ENCODE results near the gene ADGRV1.

The ADGRV1 gene

DNA sequence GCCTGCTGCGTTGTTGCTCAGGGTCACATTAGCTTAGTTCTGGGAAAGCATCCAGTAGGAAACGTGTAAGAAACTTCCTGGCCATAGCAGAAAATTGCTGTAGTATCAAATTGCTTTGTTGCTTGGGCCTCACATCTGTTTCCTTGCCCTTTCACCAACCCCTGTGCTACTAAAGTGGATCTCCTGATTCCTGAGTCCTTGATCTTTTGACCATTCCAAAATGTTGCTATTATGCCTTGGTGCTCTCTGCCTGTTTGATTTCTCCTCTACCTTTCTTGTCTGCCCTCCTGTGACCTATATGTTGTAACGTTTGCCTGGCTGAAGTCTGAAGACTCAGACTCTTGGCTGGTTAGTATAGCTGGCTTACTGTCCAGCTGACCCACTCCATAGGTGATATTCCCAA lies 350.5 kb downstream of the ADGRV1 start:
- TF ChIP-seq, protein P1, sequence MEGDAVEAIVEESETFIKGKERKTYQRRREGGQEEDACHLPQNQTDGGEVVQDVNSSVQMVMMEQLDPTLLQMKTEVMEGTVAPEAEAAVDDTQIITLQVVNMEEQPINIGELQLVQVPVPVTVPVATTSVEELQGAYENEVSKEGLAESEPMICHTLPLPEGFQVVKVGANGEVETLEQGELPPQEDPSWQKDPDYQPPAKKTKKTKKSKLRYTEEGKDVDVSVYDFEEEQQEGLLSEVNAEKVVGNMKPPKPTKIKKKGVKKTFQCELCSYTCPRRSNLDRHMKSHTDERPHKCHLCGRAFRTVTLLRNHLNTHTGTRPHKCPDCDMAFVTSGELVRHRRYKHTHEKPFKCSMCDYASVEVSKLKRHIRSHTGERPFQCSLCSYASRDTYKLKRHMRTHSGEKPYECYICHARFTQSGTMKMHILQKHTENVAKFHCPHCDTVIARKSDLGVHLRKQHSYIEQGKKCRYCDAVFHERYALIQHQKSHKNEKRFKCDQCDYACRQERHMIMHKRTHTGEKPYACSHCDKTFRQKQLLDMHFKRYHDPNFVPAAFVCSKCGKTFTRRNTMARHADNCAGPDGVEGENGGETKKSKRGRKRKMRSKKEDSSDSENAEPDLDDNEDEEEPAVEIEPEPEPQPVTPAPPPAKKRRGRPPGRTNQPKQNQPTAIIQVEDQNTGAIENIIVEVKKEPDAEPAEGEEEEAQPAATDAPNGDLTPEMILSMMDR (IDR thresholded peaks at IDR 0.05), result no peak

DNA sequence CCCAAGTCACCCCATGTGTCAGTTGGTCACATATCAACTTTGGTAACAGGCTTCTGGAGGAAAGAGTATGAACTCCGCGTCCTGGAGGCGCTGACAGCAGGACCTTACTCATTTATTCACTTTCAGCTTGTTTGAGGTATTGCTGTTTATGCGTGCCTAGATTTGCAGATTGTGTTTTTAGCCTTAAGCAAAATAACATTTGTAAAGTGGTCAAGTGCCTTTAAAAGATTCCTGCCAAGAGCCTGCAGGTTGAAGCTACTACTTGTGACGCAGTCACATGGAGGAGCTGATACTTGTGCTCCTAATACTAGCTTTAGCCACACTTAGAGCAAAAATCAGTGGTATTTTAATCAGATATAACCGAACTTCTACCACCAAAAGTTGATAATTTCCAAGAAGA lies 351.3 kb downstream of the ADGRV1 start:
- TF ChIP-seq, protein P1 (IDR thresholded peaks at IDR 0.05), result no peak

DNA sequence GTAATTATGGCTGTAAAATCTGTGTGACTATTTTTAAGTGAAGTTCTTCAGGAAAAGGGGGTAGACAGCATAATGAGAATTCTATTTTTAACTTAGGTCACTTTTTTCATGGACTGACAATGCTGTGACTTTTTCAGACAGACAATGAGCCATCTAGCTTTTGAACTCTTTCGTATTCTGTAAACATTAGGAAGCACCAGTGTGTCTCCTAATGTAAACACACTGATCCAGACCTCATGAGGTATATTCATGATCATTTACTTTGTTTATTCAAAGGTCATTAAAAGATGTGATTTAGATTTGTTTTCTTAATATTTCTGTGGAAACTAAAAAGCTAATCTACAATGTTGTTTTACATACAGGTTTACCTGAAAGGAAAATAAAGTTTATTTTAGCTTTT lies 352.6 kb downstream of the ADGRV1 start:
- TF ChIP-seq, protein P1 (IDR thresholded peaks at IDR 0.05), result no peak

DNA sequence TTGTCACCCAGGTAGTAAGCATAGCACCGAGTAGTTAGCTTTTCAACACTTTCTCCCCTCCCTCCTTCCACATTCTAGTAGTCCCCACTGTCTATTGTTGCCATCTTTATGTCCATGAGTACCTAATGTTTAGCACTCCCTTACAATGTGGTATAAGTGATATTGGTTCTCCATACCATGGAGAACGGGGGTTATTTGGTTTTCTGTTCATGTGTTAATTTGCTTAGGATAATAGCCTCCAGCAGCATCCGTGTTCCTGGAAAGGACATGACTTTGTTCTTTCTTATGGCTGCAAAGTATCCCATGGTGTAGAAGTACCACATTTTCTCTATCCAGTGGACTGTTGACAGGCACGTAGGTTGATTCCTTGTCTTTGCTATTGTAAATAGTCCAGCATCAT lies 353.9 kb downstream of the ADGRV1 start:
- TF ChIP-seq, protein P1 (IDR thresholded peaks at IDR 0.05), result no peak

DNA sequence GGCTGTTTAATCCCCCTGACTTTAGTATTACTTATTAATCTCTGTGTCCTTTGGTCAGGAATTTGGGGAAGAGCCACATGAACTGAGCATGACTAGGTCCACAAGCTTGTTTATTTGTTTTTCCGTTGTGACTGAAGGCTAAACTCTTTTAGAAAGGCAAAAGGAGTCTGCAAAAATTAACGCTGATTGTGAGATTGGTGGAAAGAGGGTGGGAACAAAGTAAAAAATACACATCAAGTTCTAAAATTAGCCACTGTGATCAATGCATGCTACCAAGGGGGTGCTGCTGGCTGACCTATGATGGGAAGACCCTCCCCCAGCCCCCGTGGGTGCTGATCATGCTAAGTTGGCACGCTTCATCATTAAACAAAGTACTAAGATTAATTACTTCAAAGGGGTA lies 356.8 kb downstream of the ADGRV1 start:
- TF ChIP-seq, protein P1 (IDR thresholded peaks at IDR 0.05), result no peak

DNA sequence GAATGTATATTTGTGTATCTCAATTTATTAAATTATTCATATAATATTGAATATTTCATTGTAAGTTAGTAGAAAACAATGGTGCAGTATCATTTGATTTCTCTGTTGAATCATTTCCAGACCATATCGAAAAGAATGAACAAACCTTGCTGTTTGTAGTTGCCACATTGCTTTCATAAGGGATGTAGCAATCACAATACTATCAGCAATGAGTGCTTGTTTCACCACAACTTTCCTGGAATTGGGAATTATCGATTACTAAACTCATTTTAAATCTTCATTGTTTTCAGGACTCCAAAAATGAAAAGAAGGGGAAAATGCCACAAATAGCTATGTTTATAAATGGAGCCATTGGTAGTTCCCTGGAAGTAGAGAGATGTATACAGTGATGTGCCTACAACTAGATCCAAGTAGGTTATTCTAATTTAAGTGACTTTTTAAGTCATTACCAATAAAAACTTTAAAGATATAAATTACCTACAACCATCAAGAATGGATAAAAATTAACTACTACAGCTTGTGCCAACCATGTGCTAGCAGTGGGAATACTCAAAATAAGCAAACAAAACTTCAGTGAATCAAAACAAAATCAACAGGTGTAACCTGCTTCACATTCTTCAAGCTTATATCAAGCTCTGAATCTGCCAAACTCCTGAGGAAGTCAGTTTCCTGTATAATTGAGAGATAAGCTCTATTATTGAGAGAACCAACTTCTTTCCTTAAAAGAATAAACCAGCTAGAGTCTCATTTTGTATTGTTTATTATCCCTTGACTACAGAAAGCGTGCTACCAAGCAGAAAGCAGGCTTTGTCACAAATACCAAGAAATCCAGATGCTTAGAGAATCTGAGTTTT lies 358.6 kb downstream of the ADGRV1 start:
- TF ChIP-seq, protein P1 (IDR thresholded peaks at IDR 0.05), result no peak

DNA sequence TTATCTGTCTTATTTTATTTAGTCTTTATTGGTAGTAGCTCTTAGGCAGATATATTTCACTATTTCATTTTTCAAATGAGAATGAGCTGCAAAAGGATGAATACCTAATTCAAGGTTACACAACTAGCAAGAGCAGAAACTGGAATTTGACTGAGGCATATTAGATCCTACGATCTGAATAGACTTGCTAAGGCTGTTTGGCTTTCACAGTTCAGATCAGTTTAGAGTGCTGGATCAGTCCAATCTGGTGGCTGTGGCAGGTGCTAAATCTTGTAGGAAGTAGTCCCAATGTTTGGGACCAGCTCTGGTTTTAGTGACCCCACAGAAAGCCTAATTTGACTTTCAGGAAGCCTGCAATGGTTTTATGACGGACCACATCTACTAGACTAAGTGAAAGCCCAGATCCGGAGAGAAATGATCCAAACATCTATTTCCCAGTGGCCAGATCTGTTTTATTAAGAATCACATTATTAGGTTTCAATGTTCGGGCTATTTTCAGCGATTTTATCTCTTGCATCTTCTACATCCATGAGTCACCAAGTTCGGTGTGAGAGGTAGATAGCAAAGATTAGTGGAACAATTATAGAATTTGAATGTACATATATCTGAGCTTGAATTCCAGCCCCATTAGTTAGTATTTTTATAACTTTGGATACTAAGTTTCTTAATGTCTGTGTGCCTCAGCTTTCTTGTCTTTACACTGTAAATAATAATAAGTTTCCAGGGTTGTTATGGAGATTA lies 359.5 kb downstream of the ADGRV1 start:
- TF ChIP-seq, protein P1 (IDR thresholded peaks at IDR 0.05), result no peak
